ENCODE data around the gene MAP6.

GRCh38 chr11:75582895-75583717 is 85.7 kb downstream of the MAP6 start:
- TF ChIP-seq POLR2A (IDR thresholded peaks at IDR 0.05) (peak in 1 of 2 donors; percentile 85), CTCF (IDR thresholded peaks at IDR 0.05) (peak in 2 of 4 experiments; percentile 12 to 76), EP300 (IDR thresholded peaks at IDR 0.05) (no peak)

All from sigmoid colon (tissue), 4 donors.